Adipocyte (in vitro differentiated cells): ENCODE data around the gene NOS3.

Source experiments
- DNase-seq: peaks from one replicate; pipeline ENCODE4 v3.0.0-alpha.2; 2015; ENCODE audit warnings: low read depth
- H3K27me3 ChIP-seq: replicated peaks from 2 replicates; pipeline ENCODE4 v1.7.0; 2013; ENCODE audit warnings: mild to moderate bottlenecking, low read length, moderate library complexity; ENCODE audit not compliant: control insufficient read depth, insufficient read depth
- H3K36me3 ChIP-seq: 2 replicates; pipeline ENCODE4 v1.7.0; 2013; ENCODE audit warnings: low read length, mild to moderate bottlenecking, moderate library complexity; ENCODE audit not compliant: control insufficient read depth, insufficient read depth, severe bottlenecking
- H3K4me1 ChIP-seq: 2 replicates; pipeline ENCODE4 v1.7.0; 2013; ENCODE audit warnings: mild to moderate bottlenecking, low read length, moderate library complexity; ENCODE audit not compliant: control insufficient read depth, insufficient read depth
- H3K4me3 ChIP-seq: 2 replicates; pipeline ENCODE4 v1.7.0; 2013; ENCODE audit warnings: mild to moderate bottlenecking, low read length, moderate library complexity
- H3K9ac ChIP-seq: 2 replicates; pipeline ENCODE4 v1.7.0; 2013; ENCODE audit warnings: mild to moderate bottlenecking, low read length, moderate library complexity
- H3K9me3 ChIP-seq: 2 replicates; pipeline ENCODE4 v1.7.0; 2013; ENCODE audit warnings: mild to moderate bottlenecking, low read length, moderate library complexity; ENCODE audit not compliant: control insufficient read depth

NOS3 gene

DNA sequence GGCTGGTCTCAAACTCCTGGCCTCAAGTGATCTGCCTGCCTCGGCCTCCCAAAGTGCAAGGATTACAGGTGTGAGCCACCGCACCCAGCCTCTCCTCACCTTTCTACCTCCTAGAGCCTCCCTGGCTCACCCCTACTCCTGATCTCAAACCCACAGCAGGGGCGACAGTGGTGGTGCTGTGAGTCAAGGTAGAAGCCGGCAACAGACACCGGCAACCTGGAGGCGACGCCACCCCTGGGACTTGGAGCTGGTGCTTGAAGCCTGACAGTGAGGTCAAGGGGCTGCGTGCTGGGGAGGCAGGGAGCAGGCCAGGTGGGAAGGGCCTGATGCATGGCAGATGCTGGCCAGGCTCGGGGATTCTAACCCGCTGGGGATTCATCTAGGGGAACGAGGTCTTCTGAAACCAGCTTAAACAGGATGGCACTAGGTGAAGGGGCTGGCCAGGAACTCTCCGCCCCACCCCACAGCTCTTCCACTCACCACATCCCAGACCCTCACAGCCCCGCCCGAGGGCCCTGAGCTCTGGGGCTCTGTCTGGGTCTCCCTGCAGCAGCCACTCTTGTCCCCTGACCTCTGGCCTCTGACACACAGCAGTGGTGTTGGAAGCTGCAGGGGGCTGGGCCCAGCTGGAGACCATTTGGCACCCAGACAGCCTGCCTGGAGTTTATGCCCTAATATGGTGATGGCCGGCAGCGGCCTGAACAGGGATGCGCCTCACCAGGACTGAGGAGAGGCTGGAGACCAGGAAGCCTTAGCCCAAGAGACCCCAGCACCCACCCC, 29.1 kb upstream of the NOS3 start:
- Histone ChIP-seq H3K4me3 (no peak overlapping the region), H3K9ac (no peak overlapping the region), H3K9me3 (no peaks in the 10 kb centered on the region), H3K27me3 (peaks cover 64% of the 10 kb centered on the region), H3K36me3 (no peaks in the 10 kb centered on the region), H3K4me1 (no peaks in the 10 kb centered on the region)
- no peak for DNase-seq

DNA sequence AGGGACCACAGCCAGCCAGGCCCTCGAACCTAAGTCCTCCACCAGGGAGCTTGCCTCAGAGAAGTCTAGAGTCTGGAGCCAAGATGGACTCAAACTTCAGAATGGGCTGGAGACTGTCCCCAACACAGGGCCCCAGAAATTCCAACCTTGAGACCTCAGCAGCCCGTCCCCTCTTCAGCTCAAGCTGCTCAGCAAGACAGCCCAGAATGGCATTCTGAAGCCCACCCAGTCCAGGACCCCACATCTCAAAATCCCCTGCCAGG, 28.6 kb upstream of the NOS3 start:
- Histone ChIP-seq H3K27me3 (peaks cover 65% of the 10 kb centered on the region), H3K36me3 (no peaks in the 10 kb centered on the region), H3K4me3 (no peak overlapping the region), H3K9me3 (no peaks in the 10 kb centered on the region), H3K4me1 (no peaks in the 10 kb centered on the region), H3K9ac (no peak overlapping the region)
- no peak for DNase-seq

- no peaks in the 10 kb centered on the region for H3K4me1 ChIP-seq
- H3K9ac ChIP-seq: no peak overlapping the region
- no peaks in the 10 kb centered on the region for H3K36me3 ChIP-seq
- peaks cover 67% of the 10 kb centered on the region for H3K27me3 ChIP-seq
- peak; percentile 61 for DNase-seq
- no peak overlapping the region for H3K4me3 ChIP-seq
- no peaks in the 10 kb centered on the region for H3K9me3 ChIP-seq
Observed at GRCh38 chr7:150962553-150963399, 28.0 kb upstream of the NOS3 start.

GRCh38 chr7:150963707-150964559, 26.9 kb upstream of the NOS3 start:
- H3K9ac ChIP-seq: no peak overlapping the region
- H3K9me3 ChIP-seq: no peaks in the 10 kb centered on the region
- no peaks in the 10 kb centered on the region for H3K36me3 ChIP-seq
- H3K4me3 ChIP-seq: no peak overlapping the region
- no peaks in the 10 kb centered on the region for H3K4me1 ChIP-seq
- no peak for DNase-seq
- peaks cover 72% of the 10 kb centered on the region for H3K27me3 ChIP-seq

GRCh38 chr7:150964593-150965111, 26.2 kb upstream of the NOS3 start:
- Histone ChIP-seq H3K9ac (no peak overlapping the region), H3K27me3 (peaks cover 71% of the 10 kb centered on the region), H3K4me3 (no peak overlapping the region), H3K9me3 (no peaks in the 10 kb centered on the region), H3K36me3 (no peaks in the 10 kb centered on the region), H3K4me1 (no peaks in the 10 kb centered on the region)
- no peak for DNase-seq

GRCh38 chr7:150965273-150965830, 25.5 kb upstream of the NOS3 start:
- Histone ChIP-seq H3K9me3 (no peaks in the 10 kb centered on the region), H3K36me3 (no peaks in the 10 kb centered on the region), H3K9ac (no peak overlapping the region), H3K4me1 (no peaks in the 10 kb centered on the region), H3K27me3 (peaks cover 70% of the 10 kb centered on the region), H3K4me3 (no peak overlapping the region)
- DNase-seq: no peak

- Histone ChIP-seq H3K27me3 (peaks cover 74% of the 10 kb centered on the region), H3K9me3 (no peaks in the 10 kb centered on the region), H3K36me3 (no peaks in the 10 kb centered on the region), H3K9ac (no peak overlapping the region), H3K4me3 (no peak overlapping the region), H3K4me1 (no peaks in the 10 kb centered on the region)
- DNase-seq: no peak
Observed at GRCh38 chr7:150966002-150966401, 24.8 kb upstream of the NOS3 start.

- Histone ChIP-seq H3K36me3 (no peaks in the 10 kb centered on the region), H3K4me1 (no peaks in the 10 kb centered on the region), H3K27me3 (peaks cover 81% of the 10 kb centered on the region), H3K9ac (no peak overlapping the region), H3K4me3 (no peak overlapping the region), H3K9me3 (no peaks in the 10 kb centered on the region)
- no peak for DNase-seq
Observed at GRCh38 chr7:150967349-150967748, 23.5 kb upstream of the NOS3 start.

DNA sequence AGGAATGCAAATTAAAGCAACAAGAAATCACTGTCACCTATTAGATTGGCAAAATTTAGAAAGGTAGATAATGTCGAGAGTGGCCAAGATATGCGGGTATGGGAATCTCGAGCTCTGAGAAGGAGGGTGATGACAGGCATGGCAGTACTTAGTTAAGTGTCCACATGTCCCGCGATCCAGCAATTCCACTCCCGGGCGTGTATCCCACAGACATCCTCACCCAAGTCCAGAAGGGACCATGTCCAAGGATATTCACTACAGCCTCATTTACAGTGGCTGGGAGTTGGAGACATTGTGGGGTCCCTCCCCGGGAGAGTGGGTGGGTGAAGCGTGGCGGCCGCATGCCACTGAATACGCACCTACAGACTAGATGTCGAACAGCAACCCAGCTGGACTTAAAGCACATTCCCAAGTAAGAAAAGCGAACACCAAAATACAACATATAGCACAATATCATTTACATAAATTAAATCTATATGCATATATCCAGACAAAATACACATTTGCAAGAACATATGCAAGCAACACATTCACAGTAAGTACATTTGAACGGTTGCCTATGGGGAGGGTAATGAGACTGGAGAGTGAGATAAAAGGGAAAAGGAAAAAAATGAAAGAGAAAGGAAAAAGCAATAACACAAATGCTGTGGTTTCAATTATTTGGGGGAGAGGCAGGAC, 22.6 kb upstream of the NOS3 start:
- Histone ChIP-seq H3K4me1 (no peaks in the 10 kb centered on the region), H3K9ac (no peak overlapping the region), H3K27me3 (peaks cover 84% of the 10 kb centered on the region), H3K9me3 (no peaks in the 10 kb centered on the region), H3K36me3 (no peaks in the 10 kb centered on the region), H3K4me3 (no peak overlapping the region)
- no peak for DNase-seq

- DNase-seq: peak; percentile 15
- Histone ChIP-seq H3K4me3 (no peak overlapping the region), H3K4me1 (no peaks in the 10 kb centered on the region), H3K9me3 (no peaks in the 10 kb centered on the region), H3K36me3 (no peaks in the 10 kb centered on the region), H3K27me3 (peaks cover 89% of the 10 kb centered on the region), H3K9ac (no peak overlapping the region)
Observed at GRCh38 chr7:150968734-150969372, 22.0 kb upstream of the NOS3 start.
